BE2C (cell line): ENCODE results near the gene CACNA2D3.

ENCODE experiments used
- DNase-seq: peaks from one replicate; pipeline ENCODE4 v3.0.0-alpha.2; 2020
- H3K27me3 ChIP-seq: fragments of 250-450 bp; sonication (Bioruptor Pico); 2 replicates; pipeline ENCODE4 v1.5.1; 2020; ENCODE audit warnings: mild to moderate bottlenecking
- H3K36me3 ChIP-seq: fragments of 250-450 bp; sonication (Bioruptor Pico); 2 replicates; pipeline ENCODE4 v1.5.1; 2020; ENCODE audit warnings: mild to moderate bottlenecking
- H3K4me1 ChIP-seq: fragments of 250-450 bp; sonication (Bioruptor Pico); 2 replicates; pipeline ENCODE4 v1.5.1; 2020
- H3K4me3 ChIP-seq: 2 replicates; pipeline ENCODE4 v1.5.1; 2011; ENCODE audit warnings: low read depth, low read length
- H3K9me3 ChIP-seq: fragments of 250-450 bp; sonication (Bioruptor Pico); 2 replicates; pipeline ENCODE4 v1.5.1; 2020
- CTCF ChIP-seq: IDR thresholded peaks from 2 replicates; pipeline ENCODE4 v1.5.1; 2012; ENCODE audit warnings: mild to moderate bottlenecking, low read depth, low read length

Gene CACNA2D3

GRCh38 chr3:54983266-54984099 lies 861.1 kb downstream of the CACNA2D3 start:
- Histone ChIP-seq H3K36me3 (no peaks in the 10 kb centered on the region), H3K4me3 (no peak overlapping the region), H3K9me3 (no peaks in the 10 kb centered on the region), H3K27me3 (no peaks in the 10 kb centered on the region), H3K4me1 (no peaks in the 10 kb centered on the region)
- TF ChIP-seq CTCF, result no peak
- DNase-seq, result no peak

- Histone ChIP-seq H3K36me3 (no peaks in the 10 kb centered on the region), H3K4me3 (no peak overlapping the region), H3K4me1 (no peaks in the 10 kb centered on the region), H3K9me3 (no peaks in the 10 kb centered on the region), H3K27me3 (no peaks in the 10 kb centered on the region)
- no peak for TF ChIP-seq CTCF
- no peak for DNase-seq
Observed at GRCh38 chr3:54985856-54986255, 863.5 kb downstream of the CACNA2D3 start.

- no peaks in the 10 kb centered on the region for H3K36me3 ChIP-seq
- no peaks in the 10 kb centered on the region for H3K27me3 ChIP-seq
- H3K4me1 ChIP-seq, result no peaks in the 10 kb centered on the region
- TF ChIP-seq CTCF, result no peak
- no peak overlapping the region for H3K4me3 ChIP-seq
- no peak for DNase-seq
- H3K9me3 ChIP-seq, result no peaks in the 10 kb centered on the region
Observed at GRCh38 chr3:54986294-54986693, 863.9 kb downstream of the CACNA2D3 start.

- no peak overlapping the region for H3K4me3 ChIP-seq
- H3K4me1 ChIP-seq, result no peaks in the 10 kb centered on the region
- H3K36me3 ChIP-seq, result no peaks in the 10 kb centered on the region
- DNase-seq, result no peak
- H3K27me3 ChIP-seq, result no peaks in the 10 kb centered on the region
- no peak for TF ChIP-seq CTCF
- H3K9me3 ChIP-seq, result no peaks in the 10 kb centered on the region
Observed at GRCh38 chr3:54987719-54988118, 865.4 kb downstream of the CACNA2D3 start.

- DNase-seq, result no peak
- H3K9me3 ChIP-seq, result no peaks in the 10 kb centered on the region
- no peaks in the 10 kb centered on the region for H3K27me3 ChIP-seq
- H3K4me1 ChIP-seq, result no peaks in the 10 kb centered on the region
- TF ChIP-seq CTCF, result no peak
- no peaks in the 10 kb centered on the region for H3K36me3 ChIP-seq
- H3K4me3 ChIP-seq, result no peak overlapping the region
Observed at GRCh38 chr3:54988302-54988837, 866.0 kb downstream of the CACNA2D3 start.
